ENCODE measurements around the gene KBTBD7. TPM values are rescaled to one million over a fixed set of nuclear protein-coding genes. Genes with fewer than 3 reads are reported as not detected.
A peak's percentile ranks its signal among the peaks of the same experiment; 100 is the strongest.

Gene KBTBD7
- total RNA-seq, 1 donor from 2014 or later, result 14.3 TPM

GRCh38 chr13:41220401-41220800 lies 26.0 kb upstream of the KBTBD7 start:
- DNase-seq (ENCODE audit: low read depth, low spot score), result no peak
- TF ChIP-seq CTCF (conservative IDR thresholded peaks at IDR 0.05), result no peak
- Mint-ChIP-seq H3K9me3 (no peaks in the 10 kb centered on the region), H3K36me3 (ENCODE audit: low read depth) (peaks cover 3% of the 10 kb centered on the region), H3K4me1 (no peaks in the 10 kb centered on the region), H3K27ac (ENCODE audit: unreplicated experiment) (peak overlapping the region; percentile 19), H3K27me3 (ENCODE audit: low read depth) (no peaks in the 10 kb centered on the region), H3K4me3 (no peak overlapping the region)

- no peak for DNase-seq (ENCODE audit: low read depth, low spot score)
- Mint-ChIP-seq H3K4me1 (no peaks in the 10 kb centered on the region), H3K4me3 (no peak overlapping the region), H3K36me3 (ENCODE audit: low read depth) (peaks cover 24% of the 10 kb centered on the region), H3K9me3 (peaks cover 10% of the 10 kb centered on the region), H3K27ac (ENCODE audit: unreplicated experiment) (peak overlapping the region; percentile 27), H3K27me3 (ENCODE audit: low read depth) (no peaks in the 10 kb centered on the region)
- TF ChIP-seq CTCF (conservative IDR thresholded peaks at IDR 0.05), result no peak
These were observed 21.8 kb upstream of the KBTBD7 start for GRCh38 chr13:41216160-41216559.

GRCh38 chr13:41213919-41214318 lies 19.6 kb upstream of the KBTBD7 start:
- DNase-seq (ENCODE audit: low read depth, low spot score), result no peak
- no peak overlapping the region for H3K27ac Mint-ChIP-seq (ENCODE audit: unreplicated experiment)
- peaks cover 24% of the 10 kb centered on the region for H3K9me3 Mint-ChIP-seq
- no peak for TF ChIP-seq CTCF (conservative IDR thresholded peaks at IDR 0.05)
- H3K4me3 Mint-ChIP-seq, result no peak overlapping the region
- no peaks in the 10 kb centered on the region for H3K27me3 Mint-ChIP-seq (ENCODE audit: low read depth)
- H3K36me3 Mint-ChIP-seq (ENCODE audit: low read depth), result peaks cover 29% of the 10 kb centered on the region
- H3K4me1 Mint-ChIP-seq, result no peaks in the 10 kb centered on the region

- Mint-ChIP-seq H3K4me3 (no peak overlapping the region), H3K36me3 (ENCODE audit: low read depth) (peaks cover 29% of the 10 kb centered on the region), H3K27ac (ENCODE audit: unreplicated experiment) (no peak overlapping the region), H3K4me1 (no peaks in the 10 kb centered on the region), H3K27me3 (ENCODE audit: low read depth) (no peaks in the 10 kb centered on the region), H3K9me3 (peaks cover 25% of the 10 kb centered on the region)
- no peak for TF ChIP-seq CTCF (conservative IDR thresholded peaks at IDR 0.05)
- no peak for DNase-seq (ENCODE audit: low read depth, low spot score)
These were observed 18.9 kb upstream of the KBTBD7 start for GRCh38 chr13:41213316-41213715.

- H3K4me1 Mint-ChIP-seq, result no peaks in the 10 kb centered on the region
These were observed 18.5 kb upstream of the KBTBD7 start for GRCh38 chr13:41212881-41213280.

More at GRCh38 chr13:41212881-41213280, 18.5 kb upstream of the KBTBD7 start:
- no peak overlapping the region for H3K27ac Mint-ChIP-seq (ENCODE audit: unreplicated experiment)
- peaks cover 29% of the 10 kb centered on the region for H3K36me3 Mint-ChIP-seq (ENCODE audit: low read depth)
- H3K4me3 Mint-ChIP-seq, result no peak overlapping the region
- peaks cover 26% of the 10 kb centered on the region for H3K9me3 Mint-ChIP-seq
- TF ChIP-seq CTCF (conservative IDR thresholded peaks at IDR 0.05), result no peak
- DNase-seq (ENCODE audit: low read depth, low spot score), result no peak
- no peaks in the 10 kb centered on the region for H3K27me3 Mint-ChIP-seq (ENCODE audit: low read depth)
